Endothelial cell (in vitro differentiated cells): ENCODE measurements around the gene PDZRN4. TPM values are rescaled to one million over a fixed set of nuclear protein-coding genes. Genes with fewer than 3 reads are reported as not detected.
A peak's percentile ranks its signal among the peaks of the same experiment; 100 is the strongest.

Experiments used
- DNase-seq: peaks from one replicate; pipeline ENCODE4 v3.0.0; 2021; ENCODE audit warnings: low spot score
- H3K27ac Mint-ChIP-seq: one replicate; pipeline ENCODE4 v1.8.0; 2021; ENCODE audit warnings: mixed read lengths, inconsistent platforms; ENCODE audit not compliant: unreplicated experiment
- H3K27me3 Mint-ChIP-seq: one replicate; pipeline ENCODE4 v1.8.0; 2021; ENCODE audit warnings: mild to moderate bottlenecking, moderate library complexity, mixed read lengths, inconsistent platforms; ENCODE audit not compliant: unreplicated experiment
- H3K36me3 Mint-ChIP-seq: one replicate; pipeline ENCODE4 v1.8.0; 2021; ENCODE audit warnings: mild to moderate bottlenecking, low read depth, mixed read lengths, inconsistent platforms; ENCODE audit not compliant: unreplicated experiment
- H3K4me1 Mint-ChIP-seq: one replicate; pipeline ENCODE4 v1.8.0; 2021; ENCODE audit warnings: mild to moderate bottlenecking, mixed read lengths, inconsistent platforms; ENCODE audit not compliant: unreplicated experiment
- H3K4me3 Mint-ChIP-seq: one replicate; pipeline ENCODE4 v1.8.0; 2021; ENCODE audit warnings: mild to moderate bottlenecking, mixed read lengths, inconsistent platforms; ENCODE audit not compliant: unreplicated experiment
- H3K9me3 Mint-ChIP-seq: one replicate; pipeline ENCODE4 v1.8.0; 2021; ENCODE audit warnings: mixed read lengths, inconsistent platforms; ENCODE audit not compliant: unreplicated experiment
- total RNA-seq: library from RNA; stranded (reverse); fragmentation: NEBNext Ultra II Directional; extraction: Animal tissue kit (Norgen Biotek cat#: 25700); gene quantifications from one replicate; pipeline ENCODE4 v1.2.1, GENCODE V29; 2021; ENCODE audit not compliant: unreplicated experiment
- TF ChIP-seq, protein P1 (sequence below): fragments of 200-600 bp; sonication (generic); IDR thresholded peaks from one replicate; pipeline ENCODE4 v1.5.0; 2021; ENCODE audit warnings: antibody characterized with exemption; ENCODE audit not compliant: unreplicated experiment

PDZRN4 gene
- total RNA-seq, 1 donor from 2014 or later = not detected

DNA sequence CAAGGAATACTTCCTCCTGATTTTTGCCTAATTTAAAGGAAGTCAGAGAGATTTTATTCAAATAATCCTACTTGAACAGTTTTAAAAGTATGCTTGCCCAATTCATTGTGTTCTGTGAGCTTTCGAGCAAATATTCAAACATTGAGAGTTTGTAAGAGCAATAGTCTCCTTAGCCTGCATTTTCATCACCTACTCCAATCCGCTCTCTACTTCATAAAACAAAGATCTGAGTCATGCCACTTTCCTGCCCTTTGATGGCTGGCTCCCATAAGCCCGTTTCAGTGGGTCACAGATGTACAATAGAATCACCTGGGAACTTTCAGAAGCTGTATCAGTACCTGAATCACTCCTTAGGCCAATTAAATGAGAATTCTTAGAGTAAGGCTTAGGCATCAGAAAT, 319.2 kb downstream of the PDZRN4 start:
- TF ChIP-seq, protein P1, sequence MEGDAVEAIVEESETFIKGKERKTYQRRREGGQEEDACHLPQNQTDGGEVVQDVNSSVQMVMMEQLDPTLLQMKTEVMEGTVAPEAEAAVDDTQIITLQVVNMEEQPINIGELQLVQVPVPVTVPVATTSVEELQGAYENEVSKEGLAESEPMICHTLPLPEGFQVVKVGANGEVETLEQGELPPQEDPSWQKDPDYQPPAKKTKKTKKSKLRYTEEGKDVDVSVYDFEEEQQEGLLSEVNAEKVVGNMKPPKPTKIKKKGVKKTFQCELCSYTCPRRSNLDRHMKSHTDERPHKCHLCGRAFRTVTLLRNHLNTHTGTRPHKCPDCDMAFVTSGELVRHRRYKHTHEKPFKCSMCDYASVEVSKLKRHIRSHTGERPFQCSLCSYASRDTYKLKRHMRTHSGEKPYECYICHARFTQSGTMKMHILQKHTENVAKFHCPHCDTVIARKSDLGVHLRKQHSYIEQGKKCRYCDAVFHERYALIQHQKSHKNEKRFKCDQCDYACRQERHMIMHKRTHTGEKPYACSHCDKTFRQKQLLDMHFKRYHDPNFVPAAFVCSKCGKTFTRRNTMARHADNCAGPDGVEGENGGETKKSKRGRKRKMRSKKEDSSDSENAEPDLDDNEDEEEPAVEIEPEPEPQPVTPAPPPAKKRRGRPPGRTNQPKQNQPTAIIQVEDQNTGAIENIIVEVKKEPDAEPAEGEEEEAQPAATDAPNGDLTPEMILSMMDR = no peak
- Mint-ChIP-seq H3K4me3 (no peak overlapping the region), H3K9me3 (no peaks in the 10 kb centered on the region), H3K4me1 (peaks cover 5% of the 10 kb centered on the region), H3K27me3 (no peaks in the 10 kb centered on the region), H3K36me3 (no peaks in the 10 kb centered on the region), H3K27ac (no peak overlapping the region)
- no peak for DNase-seq

DNA sequence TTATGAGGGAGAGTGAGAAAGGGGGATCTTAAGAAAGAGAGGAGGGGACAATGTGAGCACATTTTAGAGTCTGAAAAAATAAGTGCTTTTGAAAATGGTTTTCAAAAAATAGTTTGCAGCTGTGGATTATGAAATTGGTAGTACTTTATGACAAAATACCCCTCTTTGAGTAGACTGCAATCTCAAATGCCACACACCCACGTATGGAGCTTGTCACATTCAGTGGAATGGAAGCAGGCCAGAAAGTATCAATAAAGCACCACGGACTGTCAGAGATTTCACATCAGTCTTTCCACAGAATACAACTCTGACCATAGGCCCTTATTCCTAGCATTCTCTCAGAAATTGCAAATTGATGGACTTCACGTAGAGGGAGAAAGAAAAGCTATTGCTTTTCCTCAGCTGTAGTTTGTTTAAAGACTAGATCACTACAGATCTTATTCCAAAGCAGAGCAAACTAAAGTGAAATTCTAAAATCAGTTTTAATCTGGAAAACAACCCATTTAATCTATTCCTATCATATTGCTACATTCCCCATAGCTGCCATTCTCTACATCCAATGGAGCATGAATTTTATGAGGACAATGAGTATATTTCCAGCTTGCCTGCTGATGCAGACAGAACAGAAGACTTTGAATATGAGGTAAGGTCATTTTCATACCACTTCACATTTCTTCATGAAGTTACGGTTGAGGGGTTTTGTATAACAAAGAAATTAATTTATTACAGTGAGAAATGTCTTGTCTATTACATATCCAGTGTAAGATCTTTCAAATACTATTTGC, 321.3 kb downstream of the PDZRN4 start:
- DNase-seq = no peak
- Mint-ChIP-seq H3K36me3 (no peaks in the 10 kb centered on the region), H3K27ac (no peak overlapping the region)

DNA sequence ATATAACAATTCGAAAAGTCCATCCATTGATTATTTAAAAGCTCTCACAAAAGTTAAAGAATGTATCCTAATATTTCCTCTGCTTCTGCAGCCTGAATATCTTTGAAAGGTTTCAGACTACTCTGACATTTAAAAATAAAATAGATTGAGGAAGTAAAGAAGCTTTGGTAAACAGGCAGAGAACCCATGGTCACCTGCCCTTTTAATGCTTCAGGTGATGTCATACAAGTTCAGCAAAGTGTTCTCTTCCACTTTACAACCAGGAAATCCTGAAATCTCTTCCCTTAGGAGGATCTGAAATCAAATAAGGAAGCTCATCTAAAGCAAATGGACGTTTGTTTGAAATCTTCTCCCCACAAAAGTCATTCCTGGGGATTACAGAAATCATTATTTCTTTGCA, 322.4 kb downstream of the PDZRN4 start:
- Mint-ChIP-seq H3K4me3 (no peak overlapping the region), H3K9me3 (no peaks in the 10 kb centered on the region), H3K4me1 (peaks cover 11% of the 10 kb centered on the region), H3K36me3 (no peaks in the 10 kb centered on the region), H3K27me3 (no peaks in the 10 kb centered on the region), H3K27ac (no peak overlapping the region)
- DNase-seq = no peak
- TF ChIP-seq, protein P1 = no peak

More for the DNA sequence above, 321.3 kb downstream of the PDZRN4 start:
- Mint-ChIP-seq H3K9me3 (no peaks in the 10 kb centered on the region), H3K4me3 (no peak overlapping the region), H3K4me1 (peaks cover 11% of the 10 kb centered on the region), H3K27me3 (no peaks in the 10 kb centered on the region)
- TF ChIP-seq, protein P1 = no peak

DNA sequence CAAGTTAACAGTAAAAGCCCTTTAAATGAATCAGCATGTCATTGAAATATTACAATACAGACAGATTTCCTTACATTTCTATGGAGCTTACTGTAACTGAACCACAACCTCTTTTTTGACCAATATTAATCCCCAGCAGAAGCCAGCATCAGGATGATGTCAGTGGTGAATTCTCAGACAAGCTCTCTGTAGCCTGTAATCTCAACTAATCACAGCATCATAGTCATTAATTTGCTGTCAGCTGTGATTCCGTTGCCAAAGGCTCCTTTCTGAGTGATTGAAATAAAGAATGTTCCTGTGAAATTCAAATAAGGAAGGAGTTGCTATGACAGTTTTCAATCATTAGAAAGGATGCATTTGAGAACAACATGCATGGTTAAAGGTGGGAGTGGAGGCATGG, 323.1 kb downstream of the PDZRN4 start:
- Mint-ChIP-seq H3K36me3 (no peaks in the 10 kb centered on the region), H3K9me3 (no peaks in the 10 kb centered on the region), H3K27me3 (no peaks in the 10 kb centered on the region), H3K4me1 (peaks cover 18% of the 10 kb centered on the region), H3K27ac (no peak overlapping the region), H3K4me3 (no peak overlapping the region)
- TF ChIP-seq, protein P1 = no peak
- DNase-seq = no peak

DNA sequence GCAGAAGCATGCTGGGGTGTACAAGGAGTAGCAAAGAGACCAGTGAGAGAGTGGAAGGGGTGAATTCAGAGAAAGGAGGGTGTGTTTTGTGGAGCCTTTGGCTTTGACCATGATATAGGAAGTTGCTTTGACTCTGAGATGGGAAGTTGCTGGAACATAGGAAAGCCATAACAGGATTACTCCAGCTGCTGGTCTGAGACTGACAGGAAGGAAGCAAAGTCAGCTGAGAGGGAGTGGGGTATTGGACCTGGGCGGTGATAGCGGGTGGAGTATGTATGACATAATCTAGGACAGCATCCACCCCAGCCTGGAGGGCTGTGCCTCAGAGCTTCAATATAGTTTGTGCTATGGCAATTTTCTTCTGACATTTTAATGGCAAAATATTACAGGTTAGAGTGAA, 324.4 kb downstream of the PDZRN4 start:
- Mint-ChIP-seq H3K9me3 (no peaks in the 10 kb centered on the region), H3K36me3 (no peaks in the 10 kb centered on the region), H3K27ac (no peak overlapping the region), H3K4me1 (peaks cover 18% of the 10 kb centered on the region), H3K4me3 (no peak overlapping the region), H3K27me3 (no peaks in the 10 kb centered on the region)
- DNase-seq = peak; percentile 9
- TF ChIP-seq, protein P1 = no peak
